CD1c-positive myeloid dendritic cell (primary cell): ENCODE measurements around the gene PSME1.

Source experiments
- DNase-seq: peaks from one replicate; pipeline ENCODE4 v3.0.0-alpha.2; 2016; ENCODE audit errors: extremely low spot score

The PSME1 gene

DNA sequence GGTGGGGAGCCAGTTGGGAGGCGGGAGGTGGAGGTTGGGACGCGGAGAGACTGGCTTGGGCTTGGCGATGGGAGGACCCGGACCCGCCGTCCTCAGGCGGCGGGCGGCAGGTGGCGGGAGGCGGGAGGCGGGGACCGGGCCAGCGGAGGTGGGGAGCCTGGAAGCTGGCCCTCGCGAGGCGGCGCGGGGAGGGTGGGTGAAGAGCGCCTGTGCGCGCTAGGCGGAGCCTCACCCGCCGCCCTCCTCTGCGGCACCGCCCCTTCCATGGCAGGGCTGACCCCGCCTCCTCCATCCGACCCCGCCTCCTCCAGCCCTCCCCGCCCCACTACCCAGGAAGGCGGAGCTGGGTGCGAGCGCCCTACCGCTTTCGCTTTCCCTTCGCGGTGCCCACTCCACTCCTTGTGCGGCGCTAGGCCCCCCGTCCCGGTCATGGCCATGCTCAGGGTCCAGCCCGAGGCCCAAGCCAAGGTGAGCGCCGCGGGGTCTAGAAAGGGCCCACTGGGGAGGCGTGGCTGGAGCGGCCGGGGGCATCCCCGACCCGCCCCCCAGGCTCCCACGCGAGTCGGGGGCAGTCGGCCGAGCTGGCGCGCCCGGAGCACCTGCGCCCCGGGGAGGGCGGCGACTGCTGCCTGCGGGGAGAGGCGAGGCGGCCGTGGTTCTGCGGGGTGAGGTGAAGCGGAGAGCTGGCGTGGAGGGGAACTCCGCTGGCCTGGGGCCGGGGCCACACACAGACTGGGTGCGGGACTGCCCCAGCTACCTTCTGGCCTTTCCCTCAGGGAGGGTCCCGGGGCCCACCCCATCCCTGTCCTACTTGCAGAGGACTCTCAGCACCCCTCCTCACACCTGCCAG, at the start of gene PSME1:
PSME1 (plus strand) TSS at position 361 of the 850 bp plus-strand sequence; CDS start at position 430, 69 bp downstream.
- peak; percentile 95 for DNase-seq

DNA sequence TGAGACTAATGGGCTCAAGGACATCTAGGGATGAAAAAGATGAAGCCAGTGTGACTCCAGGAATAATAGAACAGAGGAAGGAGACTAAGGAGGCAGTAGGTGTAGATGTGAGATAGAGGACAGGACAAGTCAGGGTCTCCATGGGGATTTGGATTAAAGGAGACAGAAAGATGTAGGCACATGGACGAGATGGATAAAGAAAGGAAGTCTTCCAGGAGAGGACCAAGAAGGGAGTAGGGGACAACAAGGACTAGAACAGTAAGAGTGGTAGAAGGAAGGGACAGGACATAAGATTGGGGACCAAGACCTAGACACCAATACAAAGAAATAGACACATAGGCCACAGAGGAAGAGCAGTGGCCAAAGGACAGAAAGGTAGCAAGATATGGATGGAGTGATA, 49.0 kb upstream of the PSME1 start:
- no peak for DNase-seq

DNA sequence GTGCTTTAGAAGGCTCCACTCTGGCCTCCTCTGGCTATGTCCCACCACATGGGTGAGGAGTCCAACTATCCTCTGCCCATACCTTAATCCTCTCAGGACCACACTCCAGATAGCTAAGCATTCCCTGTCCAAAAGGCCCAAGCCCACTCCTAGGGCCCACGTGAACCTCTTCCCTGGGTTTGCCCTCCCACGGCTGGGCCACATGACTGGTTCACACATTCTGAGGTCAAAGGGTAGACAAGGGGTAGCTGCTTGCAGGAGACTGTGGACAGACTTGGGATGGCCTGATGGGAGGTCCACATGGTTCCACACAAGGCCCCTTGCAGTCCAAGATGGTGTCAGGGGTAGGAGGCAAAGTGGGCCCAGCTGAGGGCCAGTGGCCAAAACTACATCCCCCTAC, 47.9 kb upstream of the PSME1 start:
- DNase-seq = no peak

DNA sequence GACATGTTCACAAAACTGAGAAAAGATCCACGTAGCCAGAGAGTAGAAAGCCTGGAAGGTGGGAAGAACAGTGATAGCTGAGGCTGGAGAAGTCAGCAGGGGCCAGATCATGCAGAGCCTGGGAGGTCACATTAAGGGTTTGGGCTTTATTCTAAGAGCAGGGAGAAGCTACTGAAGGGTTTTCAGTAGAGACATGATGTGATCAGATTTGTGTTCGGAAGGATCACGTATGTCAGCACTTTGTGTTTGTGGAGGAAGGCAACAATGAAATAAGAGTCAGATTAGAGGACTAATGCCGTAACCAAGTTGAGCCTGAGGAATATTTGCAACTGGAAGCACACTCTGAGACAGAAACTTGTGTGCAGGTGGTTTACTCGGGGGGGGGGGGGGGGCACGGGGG, 46.1 kb upstream of the PSME1 start:
- DNase-seq = no peak

DNA sequence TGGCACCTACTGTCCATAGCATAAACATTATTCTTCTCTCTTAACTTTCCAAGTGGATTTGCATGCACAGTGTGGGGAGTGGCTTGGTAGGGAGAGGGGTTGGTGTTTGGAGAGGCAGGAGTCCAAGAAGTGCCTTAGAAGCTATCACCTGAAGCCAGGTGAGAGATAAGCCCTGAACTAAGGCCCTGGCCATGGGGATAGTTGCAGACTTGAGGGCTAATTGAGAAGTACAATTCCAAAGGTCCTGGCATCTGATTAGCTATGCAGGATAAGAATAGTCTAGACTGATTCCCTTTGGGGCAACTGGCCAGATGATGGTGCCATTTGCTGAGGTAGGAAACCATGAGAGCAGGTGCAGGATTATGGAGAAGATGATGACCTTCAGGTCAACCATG, 43.9 kb upstream of the PSME1 start:
- DNase-seq = no peak

DNA sequence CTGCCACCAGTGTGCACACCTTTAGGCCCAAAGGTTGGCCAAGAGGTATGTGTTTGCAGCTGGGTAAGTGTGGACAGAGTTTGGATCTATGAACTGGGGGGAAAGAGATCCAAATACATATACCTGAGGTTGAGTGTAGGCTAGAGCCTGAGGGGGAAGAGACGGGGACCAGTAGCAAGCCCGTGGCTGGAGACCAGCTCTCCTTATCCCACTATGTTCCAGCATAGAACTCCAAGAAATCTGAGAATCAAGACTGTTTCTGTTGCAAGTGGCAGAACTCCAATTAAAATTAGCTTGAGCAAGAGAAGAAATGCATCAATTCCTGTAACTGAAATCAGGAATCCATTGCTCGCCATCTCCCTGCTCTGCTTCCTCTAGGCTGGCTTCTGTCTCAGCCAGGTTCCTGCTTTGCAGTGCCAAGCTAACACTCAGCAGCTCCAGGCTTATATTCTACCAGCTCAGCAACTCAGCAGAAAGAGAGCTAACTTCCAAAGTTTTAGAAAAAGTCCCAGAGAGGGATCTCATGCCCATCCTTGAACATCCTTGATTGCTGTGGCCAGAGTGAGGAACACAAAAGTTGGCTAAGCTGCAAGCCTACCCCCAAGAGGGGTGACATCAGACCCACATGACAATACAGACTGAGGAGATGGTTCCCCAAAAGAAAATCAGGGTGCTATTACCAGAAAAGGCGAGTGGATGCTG, 43.3 kb upstream of the PSME1 start:
- DNase-seq = peak; percentile 75

DNA sequence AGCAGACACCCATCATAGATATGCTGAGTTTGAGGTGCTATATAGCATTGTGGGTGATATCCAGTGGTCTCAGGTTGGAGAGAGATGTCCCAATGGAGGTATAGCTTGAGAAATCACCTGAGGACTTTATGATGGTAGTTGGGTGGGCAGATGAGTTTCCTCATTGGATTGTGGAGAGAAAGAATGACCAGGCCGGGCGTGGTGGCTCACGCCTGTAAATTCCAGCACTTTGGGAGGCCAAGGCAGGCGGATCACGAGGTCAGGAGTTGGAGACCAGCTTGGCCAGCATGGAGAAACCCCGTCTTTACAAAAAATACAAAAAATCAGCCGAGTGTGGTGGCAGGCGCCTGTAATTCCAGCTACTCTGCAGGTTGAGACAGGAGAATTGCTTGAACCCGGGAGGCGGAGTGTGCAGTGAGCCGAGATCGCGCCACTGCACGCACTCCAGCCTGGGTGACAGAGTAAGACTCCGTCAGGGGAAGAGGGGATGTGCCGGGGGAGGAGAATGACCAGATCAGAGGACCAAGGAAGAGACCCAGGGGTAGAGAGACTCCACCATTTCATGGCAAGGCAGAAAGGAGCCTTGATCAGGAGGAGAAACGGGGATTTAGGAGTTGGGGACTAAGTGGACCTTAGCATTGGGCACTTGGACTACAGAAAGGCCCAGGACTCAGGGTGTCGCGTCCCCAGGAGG, 42.6 kb upstream of the PSME1 start:
- no peak for DNase-seq

DNA sequence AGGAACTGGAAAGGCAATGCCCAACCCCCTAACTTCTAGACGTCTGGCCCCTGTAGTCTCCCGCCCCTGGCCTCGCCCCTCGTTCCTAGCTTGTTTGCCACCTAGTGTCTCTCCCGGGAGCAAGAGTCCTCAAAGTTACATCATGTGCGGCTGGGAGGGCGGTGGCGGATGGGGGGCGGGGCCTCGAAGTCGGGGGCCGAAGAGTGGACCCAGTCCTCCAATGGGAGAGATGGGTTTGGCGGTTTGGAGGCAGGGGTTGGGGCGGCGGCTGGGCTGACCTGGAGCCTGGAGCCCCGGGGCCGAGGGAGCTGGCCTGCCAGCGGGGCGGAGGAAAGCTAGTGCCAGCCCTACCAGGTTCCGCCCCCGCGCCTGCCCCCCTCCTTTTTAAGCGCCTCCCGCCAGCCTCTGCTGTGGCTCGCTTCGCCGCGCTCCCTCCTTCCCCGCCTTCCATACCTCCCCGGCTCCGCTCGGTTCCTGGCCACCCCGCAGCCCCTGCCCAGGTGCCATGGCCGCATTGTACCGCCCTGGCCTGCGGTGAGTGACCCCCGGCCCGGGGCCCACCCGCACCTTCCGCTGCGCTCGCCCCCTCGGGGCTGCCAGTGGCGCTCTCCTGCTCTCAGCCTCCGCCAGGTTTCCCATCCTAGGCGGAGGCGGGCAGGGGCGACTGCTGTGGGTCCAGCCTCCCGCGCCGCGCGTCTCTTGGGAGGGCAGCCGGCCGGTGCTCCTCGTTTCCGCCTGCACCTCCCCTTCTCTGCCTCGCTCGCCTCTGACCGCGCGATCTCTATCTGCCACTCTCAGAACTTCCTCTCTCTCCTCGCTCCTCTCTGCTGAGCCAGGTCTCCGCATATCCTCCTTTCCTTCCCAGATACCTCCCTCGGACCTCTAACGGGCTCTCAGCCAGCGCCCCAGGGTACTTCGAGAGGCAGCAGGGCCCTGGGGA, 41.8 kb upstream of the PSME1 start, which contains the start of gene PCK2:
PCK2 (plus strand) TSS at position 411 of the 940 bp plus-strand sequence; CDS start at position 506, 95 bp downstream.
- peak; percentile 85 for DNase-seq

DNA sequence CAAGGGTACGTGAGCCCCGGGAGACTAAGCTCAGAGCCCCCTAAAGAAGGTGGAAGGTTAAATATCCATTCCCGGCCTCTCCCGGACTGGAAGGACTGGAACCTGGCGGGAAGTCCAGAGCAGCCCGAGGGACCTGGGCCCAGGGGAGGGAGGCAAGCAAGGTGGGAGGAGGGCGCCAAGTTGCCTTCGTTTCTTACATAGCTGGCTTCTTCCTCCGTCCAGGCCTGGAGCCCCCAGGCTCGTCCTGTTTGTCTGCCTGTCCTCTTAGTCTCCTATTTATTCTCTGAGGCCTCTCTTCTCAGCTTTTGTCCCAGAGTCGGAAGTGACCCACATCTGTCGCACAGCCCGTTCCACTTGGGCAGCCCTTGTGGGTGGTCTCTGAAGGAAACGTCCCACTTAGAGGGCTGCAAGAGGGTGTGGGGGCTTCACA, 41.1 kb upstream of the PSME1 start:
- DNase-seq = no peak

DNA sequence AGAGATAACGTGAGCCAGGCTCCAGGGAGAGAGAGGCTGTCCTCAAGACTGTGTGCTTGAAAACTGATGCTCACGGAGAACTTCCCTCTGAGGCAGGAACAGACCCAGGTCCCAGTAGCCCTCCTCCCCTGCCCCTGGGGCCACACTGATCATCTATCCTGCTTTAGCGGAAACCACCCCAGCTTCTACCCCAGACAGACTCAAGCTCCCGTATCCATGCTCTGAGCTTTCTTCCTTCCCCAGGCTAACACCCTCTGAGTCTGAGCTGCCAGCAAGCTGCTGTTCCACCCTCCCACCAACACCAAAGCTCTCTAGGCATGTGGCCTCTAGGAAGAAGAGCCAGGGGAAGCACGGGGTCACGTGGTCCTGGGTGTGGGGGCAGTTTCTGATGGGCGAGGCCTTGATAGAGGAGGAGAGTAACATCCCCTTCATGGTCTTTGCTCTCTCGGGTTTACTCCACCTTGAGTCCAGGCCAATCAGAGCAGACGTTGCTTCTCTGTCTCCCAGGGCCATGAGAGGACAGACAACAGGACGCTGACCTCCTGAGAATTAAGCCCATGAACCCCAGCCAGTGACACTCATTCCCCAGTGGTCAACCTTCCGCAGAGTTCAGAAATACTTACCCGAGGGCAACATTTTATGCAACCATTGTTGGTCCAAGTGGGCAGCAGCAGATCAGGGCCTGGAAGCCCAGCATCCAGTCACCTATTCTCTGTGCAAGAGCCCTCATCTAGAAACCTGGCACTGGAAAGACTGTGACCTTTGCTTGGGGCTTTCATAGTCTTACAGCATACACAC, 40.5 kb upstream of the PSME1 start:
- peak; percentile 85 for DNase-seq

DNA sequence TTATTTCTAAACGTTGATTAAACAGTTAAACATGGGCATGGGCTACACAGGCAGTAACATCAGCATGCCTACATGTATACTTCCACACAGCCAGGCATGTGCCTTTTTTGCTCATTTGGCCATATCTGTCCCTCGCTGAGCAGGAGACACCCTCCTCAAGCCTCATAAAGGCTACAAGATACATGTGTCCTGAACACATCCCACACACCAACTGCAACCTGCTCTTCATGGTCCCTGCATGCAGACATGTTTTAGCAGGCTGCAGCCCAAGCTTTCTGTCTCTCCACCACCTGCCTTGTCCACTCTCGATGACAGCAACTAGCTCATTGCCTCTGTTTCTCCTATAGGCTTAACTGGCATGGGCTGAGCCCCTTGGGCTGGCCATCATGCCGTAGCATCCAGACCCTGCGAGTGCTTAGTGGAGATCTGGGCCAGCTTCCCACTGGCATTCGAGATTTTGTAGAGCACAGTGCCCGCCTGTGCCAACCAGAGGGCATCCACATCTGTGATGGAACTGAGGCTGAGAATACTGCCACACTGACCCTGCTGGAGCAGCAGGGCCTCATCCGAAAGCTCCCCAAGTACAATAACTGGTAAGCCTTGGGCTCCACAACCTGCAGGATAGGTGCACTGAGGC, 39.3 kb upstream of the PSME1 start:
- no peak for DNase-seq

DNA sequence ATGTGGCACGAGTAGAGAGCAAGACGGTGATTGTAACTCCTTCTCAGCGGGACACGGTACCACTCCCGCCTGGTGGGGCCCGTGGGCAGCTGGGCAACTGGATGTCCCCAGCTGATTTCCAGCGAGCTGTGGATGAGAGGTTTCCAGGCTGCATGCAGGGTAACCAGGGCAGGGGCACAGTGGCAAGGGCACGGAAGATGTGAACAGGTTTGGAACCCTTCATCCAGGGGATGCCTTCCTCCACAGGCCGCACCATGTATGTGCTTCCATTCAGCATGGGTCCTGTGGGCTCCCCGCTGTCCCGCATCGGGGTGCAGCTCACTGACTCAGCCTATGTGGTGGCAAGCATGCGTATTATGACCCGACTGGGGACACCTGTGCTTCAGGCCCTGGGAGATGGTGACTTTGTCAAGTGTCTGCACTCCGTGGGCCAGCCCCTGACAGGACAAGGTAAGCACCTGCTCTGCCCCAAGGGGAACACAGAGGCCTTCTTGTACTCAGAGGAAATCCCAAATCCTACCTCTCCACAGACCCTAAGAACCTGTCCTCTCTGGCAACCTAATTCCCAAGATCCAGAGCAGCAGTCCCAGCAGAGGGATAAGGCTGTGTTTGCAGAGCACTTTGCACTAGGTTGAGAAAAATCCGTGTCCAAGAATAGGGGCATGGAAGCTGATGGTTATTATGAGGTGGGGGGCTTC, 37.6 kb upstream of the PSME1 start:
- no peak for DNase-seq

DNA sequence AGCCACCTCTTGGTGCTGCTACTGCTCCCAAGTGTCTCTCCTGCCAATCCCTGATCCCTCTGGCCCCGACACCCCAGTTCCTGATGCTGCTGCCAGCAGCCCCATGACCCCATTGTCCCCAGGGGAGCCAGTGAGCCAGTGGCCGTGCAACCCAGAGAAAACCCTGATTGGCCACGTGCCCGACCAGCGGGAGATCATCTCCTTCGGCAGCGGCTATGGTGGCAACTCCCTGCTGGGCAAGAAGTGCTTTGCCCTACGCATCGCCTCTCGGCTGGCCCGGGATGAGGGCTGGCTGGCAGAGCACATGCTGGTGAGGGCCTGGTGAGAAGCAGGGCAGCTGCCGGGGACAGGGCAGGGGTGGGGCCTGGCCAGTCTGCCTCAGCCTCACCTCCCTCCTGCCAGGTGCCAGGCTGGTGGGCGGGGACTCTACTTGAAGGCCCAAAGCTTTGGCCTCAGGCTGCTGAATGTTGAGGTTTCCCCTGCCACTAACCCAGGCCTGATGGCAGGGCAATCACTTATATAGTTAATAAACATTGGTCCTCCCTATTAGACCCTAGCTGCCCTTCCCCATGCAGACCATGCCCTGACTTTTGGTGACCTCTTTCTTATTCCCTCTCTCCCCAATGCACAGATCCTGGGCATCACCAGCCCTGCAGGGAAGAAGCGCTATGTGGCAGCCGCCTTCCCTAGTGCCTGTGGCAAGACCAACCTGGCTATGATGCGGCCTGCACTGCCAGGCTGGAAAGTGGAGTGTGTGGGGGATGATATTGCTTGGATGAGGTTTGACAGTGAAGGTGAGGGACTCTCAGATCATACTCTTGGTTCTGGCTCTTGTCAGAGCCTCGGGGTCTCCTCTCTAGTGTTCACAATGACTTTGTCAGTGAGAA, 36.8 kb upstream of the PSME1 start:
- no peak for DNase-seq

DNA sequence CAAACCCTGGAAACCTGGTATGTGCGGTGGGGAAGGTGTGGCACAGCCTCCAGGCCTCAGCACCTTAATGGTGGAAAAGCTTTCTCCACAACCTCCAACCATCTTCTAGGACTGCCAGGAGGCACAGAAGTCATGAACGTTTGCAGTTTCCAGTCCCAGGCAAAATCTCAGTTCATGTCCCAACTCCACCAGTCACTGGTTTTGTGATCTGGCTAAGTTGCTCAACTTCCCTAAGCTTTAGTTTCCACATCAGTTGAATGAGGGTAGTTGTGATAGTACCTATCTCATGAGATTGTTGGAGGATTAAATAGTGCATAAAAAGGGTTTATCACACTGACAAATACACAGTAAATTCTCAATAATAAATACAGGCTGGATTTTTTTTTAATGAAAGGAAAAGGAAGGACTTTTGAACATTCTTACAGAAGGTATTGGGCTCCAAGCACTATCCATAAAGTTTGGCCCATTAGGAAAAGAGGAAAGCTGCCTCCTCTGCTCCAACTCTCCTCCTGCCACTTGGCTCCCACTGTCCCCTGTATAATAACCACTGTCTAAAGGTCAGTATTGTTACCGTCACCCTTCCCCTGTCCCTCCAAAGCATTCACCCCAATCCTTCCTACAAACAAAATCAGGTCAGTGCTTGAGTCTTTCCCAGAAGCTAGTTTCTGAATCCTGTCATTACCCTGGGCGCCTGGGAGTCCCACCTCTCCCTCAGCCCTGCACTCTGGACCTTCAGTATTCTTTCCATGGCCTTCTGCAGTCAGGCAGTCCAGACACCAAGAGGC, 35.6 kb upstream of the PSME1 start:
- peak; percentile 10 for DNase-seq

DNA sequence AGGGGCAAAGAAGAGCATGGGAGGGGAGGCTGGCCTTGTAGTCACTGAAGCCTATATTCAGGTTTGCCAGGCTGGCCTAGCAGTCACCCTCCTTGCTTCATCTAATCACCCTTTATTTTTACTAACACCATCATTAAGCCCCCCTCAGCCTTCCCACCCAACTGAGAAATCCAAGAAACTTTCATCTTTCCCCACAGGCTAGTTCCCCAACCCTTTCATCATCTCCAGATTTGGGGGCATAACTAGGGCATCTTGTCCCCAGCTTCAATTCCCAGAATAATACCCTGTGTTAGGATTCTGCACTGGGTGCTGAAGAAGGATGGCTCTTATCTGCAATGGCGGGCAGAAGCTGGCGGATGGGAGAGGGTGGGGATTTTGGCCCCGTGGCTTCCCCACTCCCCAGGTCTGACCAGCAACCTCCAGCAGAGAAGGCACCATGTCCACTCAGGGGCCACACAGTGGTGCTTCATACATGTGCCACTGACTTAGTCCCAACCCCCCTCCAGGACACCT, 35.0 kb upstream of the PSME1 start:
- no peak for DNase-seq

DNA sequence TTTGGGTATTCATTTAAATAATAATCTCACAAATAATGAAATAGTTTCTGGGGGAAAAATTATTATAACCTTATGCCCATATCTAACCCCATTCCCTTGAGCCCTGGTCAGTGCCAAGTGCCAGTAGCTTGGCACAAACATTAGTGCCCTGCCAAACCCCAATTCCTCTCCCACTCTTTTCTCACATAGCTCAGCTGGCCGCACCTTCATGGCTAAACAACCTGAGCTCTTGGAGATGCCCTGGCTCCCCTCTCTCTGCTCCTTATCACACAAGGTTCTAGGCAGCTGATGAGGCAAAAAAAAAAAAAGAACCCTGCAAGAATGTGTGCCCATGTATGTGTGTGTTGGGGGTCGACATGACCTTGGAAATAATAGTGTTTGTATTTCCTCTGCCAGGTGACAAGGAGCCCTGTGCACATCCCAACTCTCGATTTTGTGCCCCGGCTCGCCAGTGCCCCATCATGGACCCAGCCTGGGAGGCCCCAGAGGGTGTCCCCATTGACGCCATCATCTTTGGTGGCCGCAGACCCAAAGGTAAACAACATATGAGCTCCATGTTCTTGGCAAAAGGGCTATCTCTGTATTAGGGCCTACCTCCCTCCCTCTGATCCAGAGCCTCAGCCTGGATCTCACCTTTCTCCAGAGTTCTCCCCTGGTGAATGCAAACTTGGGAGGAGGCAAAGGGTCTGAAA, 33.5 kb upstream of the PSME1 start:
- no peak for DNase-seq

DNA sequence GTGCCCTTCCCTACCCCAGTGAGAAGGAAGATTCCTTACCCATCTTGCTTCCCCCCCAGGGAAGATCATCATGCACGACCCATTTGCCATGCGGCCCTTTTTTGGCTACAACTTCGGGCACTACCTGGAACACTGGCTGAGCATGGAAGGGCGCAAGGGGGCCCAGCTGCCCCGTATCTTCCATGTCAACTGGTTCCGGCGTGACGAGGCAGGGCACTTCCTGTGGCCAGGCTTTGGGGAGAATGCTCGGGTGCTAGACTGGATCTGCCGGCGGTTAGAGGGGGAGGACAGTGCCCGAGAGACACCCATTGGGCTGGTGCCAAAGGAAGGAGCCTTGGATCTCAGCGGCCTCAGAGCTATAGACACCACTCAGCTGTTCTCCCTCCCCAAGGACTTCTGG, 32.5 kb upstream of the PSME1 start:
- DNase-seq = no peak
